GM23338 (cell line): ENCODE data around the gene FRYL. TPM values are rescaled to one million over a fixed set of nuclear protein-coding genes. Genes with fewer than 3 reads are reported as not detected.

Experiments
- ATAC-seq: fragments of 200-7000 bp; cut with Tn5 transposase; 3 replicates; pipeline ENCODE4 v1.9.1; 2020
- DNase-seq: peaks from one replicate; pipeline ENCODE4 v3.0.0-alpha.2; 2015; ENCODE audit warnings: low spot score
- H2AFZ ChIP-seq: fragments of 200-600 bp; sonication (generic); 2 replicates; pipeline ENCODE4 v1.8.0; 2016; ENCODE audit warnings: antibody characterized with exemption, mild to moderate bottlenecking, moderate library complexity
- H3F3A ChIP-seq: fragments of 200-600 bp; sonication (generic); replicated peaks from 2 replicates; pipeline ENCODE4 v1.8.0; 2017; ENCODE audit warnings: antibody characterized with exemption, mixed run types, low read depth
- H3K27ac ChIP-seq: fragments of 200-600 bp; sonication (generic); 2 replicates; pipeline ENCODE4 v1.6.1; 2016; ENCODE audit warnings: low read depth
- H3K27me3 ChIP-seq: fragments of 200-600 bp; sonication (generic); 2 replicates; pipeline ENCODE4 v1.8.0; 2016; ENCODE audit warnings: mild to moderate bottlenecking, mixed run types, moderate library complexity; ENCODE audit not compliant: insufficient read depth
- H3K36me3 ChIP-seq: fragments of 200-600 bp; sonication (generic); 2 replicates; pipeline ENCODE4 v1.8.0; 2016; ENCODE audit warnings: mild to moderate bottlenecking; ENCODE audit not compliant: insufficient read depth
- H3K4me1 ChIP-seq: fragments of 200-600 bp; sonication (generic); 2 replicates; pipeline ENCODE4 v1.8.0; 2016; ENCODE audit warnings: mild to moderate bottlenecking, moderate library complexity; ENCODE audit not compliant: insufficient read depth
- H3K4me2 ChIP-seq: fragments of 200-600 bp; sonication (generic); 2 replicates; pipeline ENCODE4 v1.7.1; 2017; ENCODE audit warnings: mixed run types
- H3K4me3 ChIP-seq: fragments of 200-600 bp; sonication (generic); 2 replicates; pipeline ENCODE4 v1.6.1; 2016; ENCODE audit warnings: mixed run types
- H3K79me2 ChIP-seq: fragments of 200-600 bp; sonication (generic); replicated peaks from 2 replicates; pipeline ENCODE4 v1.8.0; 2017; ENCODE audit warnings: mild to moderate bottlenecking; ENCODE audit not compliant: insufficient read depth
- H3K9me2 ChIP-seq: fragments of 200-600 bp; sonication (generic); 2 replicates; pipeline ENCODE4 v1.8.0; 2017; ENCODE audit not compliant: insufficient read depth
- H4K20me1 ChIP-seq: fragments of 200-600 bp; sonication (generic); replicated peaks from 2 replicates; pipeline ENCODE4 v1.8.0; 2017; ENCODE audit warnings: mild to moderate bottlenecking; ENCODE audit not compliant: insufficient read depth
- H3K27ac Mint-ChIP-seq: 2 replicates; pipeline ENCODE4 v1.8.0; 2020; ENCODE audit warnings: inconsistent platforms, mild to moderate bottlenecking, moderate library complexity, mixed read lengths
- H3K27me3 Mint-ChIP-seq: 3 replicates; pipeline ENCODE4 v1.8.0; 2022; ENCODE audit warnings: low read depth, mild to moderate bottlenecking, moderate library complexity, mixed read lengths, inconsistent platforms; ENCODE audit not compliant: insufficient read depth, poor library complexity
- H3K36me3 Mint-ChIP-seq: 3 replicates; pipeline ENCODE4 v1.8.0; 2021; ENCODE audit warnings: low read depth, mild to moderate bottlenecking, inconsistent platforms, moderate library complexity, mixed read lengths
- H3K4me1 Mint-ChIP-seq: 3 replicates; pipeline ENCODE4 v1.8.0; 2020; ENCODE audit warnings: mild to moderate bottlenecking, inconsistent platforms, mixed read lengths
- H3K4me3 Mint-ChIP-seq: 3 replicates; pipeline ENCODE4 v1.8.0; 2021; ENCODE audit warnings: moderate library complexity, mild to moderate bottlenecking, inconsistent platforms, mixed read lengths
- H3K9me3 Mint-ChIP-seq: 3 replicates; pipeline ENCODE4 v1.8.0; 2020; ENCODE audit warnings: moderate library complexity, mild to moderate bottlenecking, inconsistent platforms, mixed read lengths
- CREB1 ChIP-seq: fragments of 250-450 bp; sonication (Bioruptor Pico); IDR thresholded peaks from 2 replicates; pipeline ENCODE4 v1.5.0; 2020; ENCODE audit warnings: low read depth, mild to moderate bottlenecking, moderate library complexity
- ETS1 ChIP-seq: IDR thresholded peaks from 2 replicates; pipeline ENCODE4 v1.6.1; 2016; ENCODE audit warnings: antibody characterized with exemption
- EZH2 ChIP-seq: fragments of 200-600 bp; sonication (generic); IDR thresholded peaks from one replicate; pipeline ENCODE4 v1.8.0; 2017; ENCODE audit warnings: antibody characterized with exemption, mild to moderate bottlenecking, low read depth; ENCODE audit not compliant: unreplicated experiment
- EZH2phosphoT487 ChIP-seq: fragments of 200-600 bp; sonication (generic); IDR thresholded peaks from one replicate; pipeline ENCODE4 v1.8.1; 2018; ENCODE audit warnings: antibody characterized with exemption; ENCODE audit not compliant: unreplicated experiment
- JUNB ChIP-seq: IDR thresholded peaks from one replicate; pipeline ENCODE4 v1.6.1; 2016; ENCODE audit warnings: antibody characterized with exemption; ENCODE audit not compliant: unreplicated experiment
- NANOG ChIP-seq: IDR thresholded peaks from 2 replicates; pipeline ENCODE4 v1.6.1; 2016; ENCODE audit warnings: antibody characterized with exemption, borderline replicate concordance
- POLR2AphosphoS5 ChIP-seq: IDR thresholded peaks from 2 replicates; pipeline ENCODE4 v1.6.1; 2016; ENCODE audit warnings: antibody characterized with exemption, low read depth
- STAT1 ChIP-seq: IDR thresholded peaks from one replicate; pipeline ENCODE4 v1.6.1; 2016; ENCODE audit warnings: antibody characterized with exemption; ENCODE audit not compliant: unreplicated experiment
- ZNF114 ChIP-seq: fragments of 250-450 bp; sonication (Bioruptor Pico); IDR thresholded peaks from 2 replicates; pipeline ENCODE4 v1.5.0; 2020; ENCODE audit warnings: mild to moderate bottlenecking, moderate library complexity
- ZNF331 ChIP-seq: fragments of 250-450 bp; sonication (Bioruptor Pico); IDR thresholded peaks from 2 replicates; pipeline ENCODE4 v1.5.0; 2020; ENCODE audit warnings: low read depth, mild to moderate bottlenecking, moderate library complexity
- polyA plus RNA-seq: library from polyadenylated mRNA; unstranded; fragments of >200 nt; fragmentation: Nextera tagmentation; extraction: Ambion mirVana; gene quantifications from 2 replicates; pipeline ENCODE4 v1.2.1, GENCODE V29; 2016
- total RNA-seq: library from RNA; depleted of rRNA; stranded (reverse); fragments of >200 nt; shearing (Covaris generic); gene quantifications from 2 replicates; pipeline ENCODE4 v1.2.3, GENCODE V29; 2014
- TF ChIP-seq, protein P1 (sequence below), 2 experiments: fragments of 200-600 bp in 1 of 2; sonication (generic) in 1 of 2; conservative IDR thresholded peaks; 2 replicates each; pipeline versions ENCODE4 v1.5.1 to v1.6.1; 2016 to 2017; ENCODE audit warnings: antibody characterized with exemption in 2 of 2, low read depth in 2 of 2, mild to moderate bottlenecking in 2 of 2, moderate library complexity in 1 of 2
- TF ChIP-seq, protein P2 (sequence below): fragments of 250-450 bp; sonication (Bioruptor Pico); IDR thresholded peaks from 2 replicates; pipeline ENCODE4 v1.5.0; 2020; ENCODE audit warnings: mild to moderate bottlenecking, moderate library complexity
- TF ChIP-seq, protein P3 (sequence below): IDR thresholded peaks from one replicate; pipeline ENCODE4 v1.6.1; 2018; ENCODE audit warnings: antibody characterized with exemption; ENCODE audit not compliant: unreplicated experiment

Gene FRYL
- total and polyA plus RNA-seq, 2 experiments from 2014 or later = 30.7 to 53.3 TPM

- Histone ChIP-seq H3K4me3 (no peak overlapping the region), H3K9me2 (no peaks in the 10 kb centered on the region), H3F3A (no peaks in the 10 kb centered on the region), H2AFZ (no peak overlapping the region), H3K36me3 (no peaks in the 10 kb centered on the region), H3K79me2 (no peaks in the 10 kb centered on the region), H3K4me2 (no peak overlapping the region), H3K27me3 (no peaks in the 10 kb centered on the region), H3K4me1 (peaks cover 3% of the 10 kb centered on the region; the same call in 1 of the 2 replicates), H3K27ac (no peak overlapping the region), H4K20me1 (no peaks in the 10 kb centered on the region)
- Mint-ChIP-seq H3K27ac (no peak overlapping the region), H3K4me1 (peaks cover 3% of the 10 kb centered on the region; the same call in 2 of the 3 replicates), H3K36me3 (peaks cover 2% of the 10 kb centered on the region; the same call in 1 of the 3 replicates), H3K9me3 (no peaks in the 10 kb centered on the region; the same call in 2 of the 3 replicates), H3K27me3 (peaks cover 2% of the 10 kb centered on the region), H3K4me3 (no peak overlapping the region)
- DNase-seq (no peak), ATAC-seq (no peak)
- TF ChIP-seq, protein P1, sequence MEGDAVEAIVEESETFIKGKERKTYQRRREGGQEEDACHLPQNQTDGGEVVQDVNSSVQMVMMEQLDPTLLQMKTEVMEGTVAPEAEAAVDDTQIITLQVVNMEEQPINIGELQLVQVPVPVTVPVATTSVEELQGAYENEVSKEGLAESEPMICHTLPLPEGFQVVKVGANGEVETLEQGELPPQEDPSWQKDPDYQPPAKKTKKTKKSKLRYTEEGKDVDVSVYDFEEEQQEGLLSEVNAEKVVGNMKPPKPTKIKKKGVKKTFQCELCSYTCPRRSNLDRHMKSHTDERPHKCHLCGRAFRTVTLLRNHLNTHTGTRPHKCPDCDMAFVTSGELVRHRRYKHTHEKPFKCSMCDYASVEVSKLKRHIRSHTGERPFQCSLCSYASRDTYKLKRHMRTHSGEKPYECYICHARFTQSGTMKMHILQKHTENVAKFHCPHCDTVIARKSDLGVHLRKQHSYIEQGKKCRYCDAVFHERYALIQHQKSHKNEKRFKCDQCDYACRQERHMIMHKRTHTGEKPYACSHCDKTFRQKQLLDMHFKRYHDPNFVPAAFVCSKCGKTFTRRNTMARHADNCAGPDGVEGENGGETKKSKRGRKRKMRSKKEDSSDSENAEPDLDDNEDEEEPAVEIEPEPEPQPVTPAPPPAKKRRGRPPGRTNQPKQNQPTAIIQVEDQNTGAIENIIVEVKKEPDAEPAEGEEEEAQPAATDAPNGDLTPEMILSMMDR (conservative IDR thresholded peaks at IDR 0.05; ENCODE audit: low read depth in 2 of 2) = no peak
- TF ChIP-seq POLR2AphosphoS5 (no peak), ZNF331 (no peak), STAT1 (no peak), CREB1 (CRISPR knock-in tag) (no peak), EZH2phosphoT487 (no peak), ETS1 (no peak), NANOG (no peak), JUNB (no peak), EZH2 (no peak), ZNF114 (CRISPR knock-in tag) (no peak)
- TF ChIP-seq, protein P2, sequence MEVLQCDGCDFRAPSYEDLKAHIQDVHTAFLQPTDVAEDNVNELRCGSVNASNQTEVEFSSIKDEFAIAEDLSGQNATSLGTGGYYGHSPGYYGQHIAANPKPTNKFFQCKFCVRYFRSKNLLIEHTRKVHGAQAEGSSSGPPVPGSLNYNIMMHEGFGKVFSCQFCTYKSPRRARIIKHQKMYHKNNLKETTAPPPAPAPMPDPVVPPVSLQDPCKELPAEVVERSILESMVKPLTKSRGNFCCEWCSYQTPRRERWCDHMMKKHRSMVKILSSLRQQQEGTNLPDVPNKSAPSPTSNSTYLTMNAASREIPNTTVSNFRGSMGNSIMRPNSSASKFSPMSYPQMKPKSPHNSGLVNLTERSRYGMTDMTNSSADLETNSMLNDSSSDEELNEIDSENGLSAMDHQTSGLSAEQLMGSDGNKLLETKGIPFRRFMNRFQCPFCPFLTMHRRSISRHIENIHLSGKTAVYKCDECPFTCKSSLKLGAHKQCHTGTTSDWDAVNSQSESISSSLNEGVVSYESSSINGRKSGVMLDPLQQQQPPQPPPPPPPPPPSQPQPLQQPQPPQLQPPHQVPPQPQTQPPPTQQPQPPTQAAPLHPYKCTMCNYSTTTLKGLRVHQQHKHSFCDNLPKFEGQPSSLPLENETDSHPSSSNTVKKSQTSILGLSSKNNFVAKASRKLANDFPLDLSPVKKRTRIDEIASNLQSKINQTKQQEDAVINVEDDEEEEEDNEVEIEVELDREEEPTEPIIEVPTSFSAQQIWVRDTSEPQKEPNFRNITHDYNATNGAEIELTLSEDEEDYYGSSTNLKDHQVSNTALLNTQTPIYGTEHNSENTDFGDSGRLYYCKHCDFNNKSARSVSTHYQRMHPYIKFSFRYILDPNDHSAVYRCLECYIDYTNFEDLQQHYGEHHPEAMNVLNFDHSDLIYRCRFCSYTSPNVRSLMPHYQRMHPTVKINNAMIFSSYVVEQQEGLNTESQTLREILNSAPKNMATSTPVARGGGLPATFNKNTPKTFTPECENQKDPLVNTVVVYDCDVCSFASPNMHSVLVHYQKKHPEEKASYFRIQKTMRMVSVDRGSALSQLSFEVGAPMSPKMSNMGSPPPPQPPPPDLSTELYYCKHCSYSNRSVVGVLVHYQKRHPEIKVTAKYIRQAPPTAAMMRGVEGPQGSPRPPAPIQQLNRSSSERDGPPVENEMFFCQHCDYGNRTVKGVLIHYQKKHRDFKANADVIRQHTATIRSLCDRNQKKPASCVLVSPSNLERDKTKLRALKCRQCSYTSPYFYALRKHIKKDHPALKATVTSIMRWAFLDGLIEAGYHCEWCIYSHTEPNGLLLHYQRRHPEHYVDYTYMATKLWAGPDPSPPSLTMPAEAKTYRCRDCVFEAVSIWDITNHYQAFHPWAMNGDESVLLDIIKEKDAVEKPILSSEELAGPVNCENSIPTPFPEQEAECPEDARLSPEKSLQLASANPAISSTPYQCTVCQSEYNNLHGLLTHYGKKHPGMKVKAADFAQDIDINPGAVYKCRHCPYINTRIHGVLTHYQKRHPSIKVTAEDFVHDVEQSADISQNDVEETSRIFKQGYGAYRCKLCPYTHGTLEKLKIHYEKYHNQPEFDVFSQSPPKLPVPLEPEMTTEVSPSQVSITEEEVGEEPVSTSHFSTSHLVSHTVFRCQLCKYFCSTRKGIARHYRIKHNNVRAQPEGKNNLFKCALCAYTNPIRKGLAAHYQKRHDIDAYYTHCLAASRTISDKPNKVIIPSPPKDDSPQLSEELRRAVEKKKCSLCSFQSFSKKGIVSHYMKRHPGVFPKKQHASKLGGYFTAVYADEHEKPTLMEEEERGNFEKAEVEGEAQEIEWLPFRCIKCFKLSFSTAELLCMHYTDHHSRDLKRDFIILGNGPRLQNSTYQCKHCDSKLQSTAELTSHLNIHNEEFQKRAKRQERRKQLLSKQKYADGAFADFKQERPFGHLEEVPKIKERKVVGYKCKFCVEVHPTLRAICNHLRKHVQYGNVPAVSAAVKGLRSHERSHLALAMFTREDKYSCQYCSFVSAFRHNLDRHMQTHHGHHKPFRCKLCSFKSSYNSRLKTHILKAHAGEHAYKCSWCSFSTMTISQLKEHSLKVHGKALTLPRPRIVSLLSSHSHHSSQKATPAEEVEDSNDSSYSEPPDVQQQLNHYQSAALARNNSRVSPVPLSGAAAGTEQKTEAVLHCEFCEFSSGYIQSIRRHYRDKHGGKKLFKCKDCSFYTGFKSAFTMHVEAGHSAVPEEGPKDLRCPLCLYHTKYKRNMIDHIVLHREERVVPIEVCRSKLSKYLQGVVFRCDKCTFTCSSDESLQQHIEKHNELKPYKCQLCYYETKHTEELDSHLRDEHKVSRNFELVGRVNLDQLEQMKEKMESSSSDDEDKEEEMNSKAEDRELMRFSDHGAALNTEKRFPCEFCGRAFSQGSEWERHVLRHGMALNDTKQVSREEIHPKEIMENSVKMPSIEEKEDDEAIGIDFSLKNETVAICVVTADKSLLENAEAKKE (CRISPR knock-in tag) = no peak
- TF ChIP-seq, protein P3, sequence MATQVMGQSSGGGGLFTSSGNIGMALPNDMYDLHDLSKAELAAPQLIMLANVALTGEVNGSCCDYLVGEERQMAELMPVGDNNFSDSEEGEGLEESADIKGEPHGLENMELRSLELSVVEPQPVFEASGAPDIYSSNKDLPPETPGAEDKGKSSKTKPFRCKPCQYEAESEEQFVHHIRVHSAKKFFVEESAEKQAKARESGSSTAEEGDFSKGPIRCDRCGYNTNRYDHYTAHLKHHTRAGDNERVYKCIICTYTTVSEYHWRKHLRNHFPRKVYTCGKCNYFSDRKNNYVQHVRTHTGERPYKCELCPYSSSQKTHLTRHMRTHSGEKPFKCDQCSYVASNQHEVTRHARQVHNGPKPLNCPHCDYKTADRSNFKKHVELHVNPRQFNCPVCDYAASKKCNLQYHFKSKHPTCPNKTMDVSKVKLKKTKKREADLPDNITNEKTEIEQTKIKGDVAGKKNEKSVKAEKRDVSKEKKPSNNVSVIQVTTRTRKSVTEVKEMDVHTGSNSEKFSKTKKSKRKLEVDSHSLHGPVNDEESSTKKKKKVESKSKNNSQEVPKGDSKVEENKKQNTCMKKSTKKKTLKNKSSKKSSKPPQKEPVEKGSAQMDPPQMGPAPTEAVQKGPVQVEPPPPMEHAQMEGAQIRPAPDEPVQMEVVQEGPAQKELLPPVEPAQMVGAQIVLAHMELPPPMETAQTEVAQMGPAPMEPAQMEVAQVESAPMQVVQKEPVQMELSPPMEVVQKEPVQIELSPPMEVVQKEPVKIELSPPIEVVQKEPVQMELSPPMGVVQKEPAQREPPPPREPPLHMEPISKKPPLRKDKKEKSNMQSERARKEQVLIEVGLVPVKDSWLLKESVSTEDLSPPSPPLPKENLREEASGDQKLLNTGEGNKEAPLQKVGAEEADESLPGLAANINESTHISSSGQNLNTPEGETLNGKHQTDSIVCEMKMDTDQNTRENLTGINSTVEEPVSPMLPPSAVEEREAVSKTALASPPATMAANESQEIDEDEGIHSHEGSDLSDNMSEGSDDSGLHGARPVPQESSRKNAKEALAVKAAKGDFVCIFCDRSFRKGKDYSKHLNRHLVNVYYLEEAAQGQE = no peak
Observed at GRCh38 chr4:48785302-48785701, 5.2 kb upstream of the FRYL start.
